Astrocyte of the cerebellum (primary cell): ENCODE measurements around the gene MLH3.

Source experiments
- DNase-seq: peaks from one replicate; pipeline ENCODE4 v3.0.0-alpha.2; 2011; ENCODE audit warnings: low read depth
- H3K4me3 ChIP-seq: 2 replicates; pipeline ENCODE4 v1.5.1; 2011; ENCODE audit warnings: mild to moderate bottlenecking, low read depth, low read length, moderate library complexity
- in situ Hi-C: cut with HindIII; loops from 2 replicates; pipeline ENCODE4 v1.10.0; 2017; ENCODE audit warnings: low sequenced_read_pairs
- TF ChIP-seq, protein P1 (sequence below): IDR thresholded peaks from 2 replicates; pipeline ENCODE4 v1.5.1; 2012; ENCODE audit warnings: low read length, low read depth, moderate library complexity, mild to moderate bottlenecking; ENCODE audit errors: missing control alignments

MLH3 gene

DNA sequence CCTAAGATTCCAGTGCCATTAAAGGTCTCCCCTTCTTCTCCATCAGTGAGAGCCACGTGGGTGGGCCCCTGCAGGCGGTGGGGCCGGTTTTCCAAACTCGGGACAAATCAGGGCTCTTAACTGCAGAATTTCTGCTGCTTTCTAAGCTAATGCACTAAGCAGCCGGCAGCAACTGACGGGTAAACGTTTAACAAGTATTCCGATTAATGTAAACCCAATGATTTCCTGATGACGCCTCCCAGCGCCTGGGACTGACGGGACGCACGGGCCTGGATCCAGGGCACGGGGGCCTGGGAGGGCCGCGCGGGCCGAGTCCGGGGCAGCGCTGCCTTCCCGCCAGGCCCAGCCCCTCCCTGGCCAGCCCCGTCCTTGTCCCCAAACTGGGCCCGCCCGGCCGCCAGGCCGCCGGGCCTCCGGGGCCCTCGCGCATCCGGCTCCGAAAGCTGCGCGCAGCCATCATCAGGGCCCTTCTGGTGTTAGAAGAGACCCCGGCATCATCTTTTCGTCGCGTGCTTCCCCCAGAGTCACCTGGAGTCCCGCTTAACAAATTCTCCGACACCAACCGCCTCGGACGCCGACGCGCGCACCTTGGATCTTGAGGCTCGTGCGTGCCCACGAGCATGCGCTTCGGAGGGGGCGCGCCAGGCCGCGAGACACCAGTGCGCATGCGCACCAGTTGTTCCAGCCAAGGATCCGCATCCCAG is at the start of gene MLH3:
Gene MLH3, minus strand, starts transcription at position 616 of the 704 bp plus-strand sequence. CDS start 1,812 bp downstream, outside the sequence.
- TF ChIP-seq, protein P1, sequence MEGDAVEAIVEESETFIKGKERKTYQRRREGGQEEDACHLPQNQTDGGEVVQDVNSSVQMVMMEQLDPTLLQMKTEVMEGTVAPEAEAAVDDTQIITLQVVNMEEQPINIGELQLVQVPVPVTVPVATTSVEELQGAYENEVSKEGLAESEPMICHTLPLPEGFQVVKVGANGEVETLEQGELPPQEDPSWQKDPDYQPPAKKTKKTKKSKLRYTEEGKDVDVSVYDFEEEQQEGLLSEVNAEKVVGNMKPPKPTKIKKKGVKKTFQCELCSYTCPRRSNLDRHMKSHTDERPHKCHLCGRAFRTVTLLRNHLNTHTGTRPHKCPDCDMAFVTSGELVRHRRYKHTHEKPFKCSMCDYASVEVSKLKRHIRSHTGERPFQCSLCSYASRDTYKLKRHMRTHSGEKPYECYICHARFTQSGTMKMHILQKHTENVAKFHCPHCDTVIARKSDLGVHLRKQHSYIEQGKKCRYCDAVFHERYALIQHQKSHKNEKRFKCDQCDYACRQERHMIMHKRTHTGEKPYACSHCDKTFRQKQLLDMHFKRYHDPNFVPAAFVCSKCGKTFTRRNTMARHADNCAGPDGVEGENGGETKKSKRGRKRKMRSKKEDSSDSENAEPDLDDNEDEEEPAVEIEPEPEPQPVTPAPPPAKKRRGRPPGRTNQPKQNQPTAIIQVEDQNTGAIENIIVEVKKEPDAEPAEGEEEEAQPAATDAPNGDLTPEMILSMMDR: no peak
- peak; percentile 44 for DNase-seq
- peak within 1 kb of the TSS; percentile 46 for H3K4me3 ChIP-seq
- in situ Hi-C loops: no loop called here

DNA sequence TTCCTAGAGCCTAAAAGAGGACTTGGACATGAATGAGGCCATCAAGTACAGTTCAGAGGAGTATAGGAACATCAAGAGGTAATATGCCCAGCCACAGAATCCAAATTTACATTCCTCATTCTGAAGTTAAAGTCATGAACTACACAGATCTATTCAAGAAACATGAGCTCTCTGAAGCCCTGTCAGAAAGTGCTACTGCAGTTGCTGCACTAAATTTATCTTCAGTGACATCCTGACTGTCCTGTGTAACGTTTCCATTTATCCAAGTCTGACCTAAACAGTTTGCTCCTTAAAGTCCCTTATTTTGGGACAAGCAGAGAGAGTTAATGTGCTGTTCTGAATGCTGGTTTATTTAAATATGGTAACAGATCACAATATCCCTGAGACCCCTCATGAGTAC is 47.4 kb upstream of the MLH3 start:
- no peak overlapping the region for H3K4me3 ChIP-seq
- no peak for DNase-seq
- TF ChIP-seq, protein P1: no peak
- in situ Hi-C loops: loop anchor here (25.0 kb wide), 1 partner anchor 186 kb away; the partner anchor contains the start of gene RPS6KL1

DNA sequence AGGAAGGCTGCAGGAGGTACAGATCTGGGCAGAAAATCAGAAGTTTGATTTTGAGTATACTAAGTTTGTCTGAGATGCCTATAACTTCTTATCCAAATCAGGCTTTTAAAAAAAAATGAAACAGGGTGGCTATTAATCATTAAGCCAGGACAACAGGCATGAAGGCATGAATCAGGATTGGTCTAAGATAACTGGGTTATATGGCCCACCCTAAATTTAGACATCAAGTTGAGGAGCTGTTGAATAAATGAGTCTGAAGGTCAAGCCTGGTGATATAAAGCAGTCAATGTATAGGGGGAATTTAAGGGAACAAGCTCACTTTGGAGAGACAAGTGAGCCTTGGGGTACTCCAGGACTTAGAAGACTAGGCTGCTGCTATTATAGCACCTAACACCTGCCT is 46.9 kb upstream of the MLH3 start:
- in situ Hi-C loops: loop anchor here (25.0 kb wide), 1 partner anchor 186 kb away; the partner anchor contains the start of gene RPS6KL1
- TF ChIP-seq, protein P1: no peak
- no peak overlapping the region for H3K4me3 ChIP-seq
- DNase-seq: no peak

DNA sequence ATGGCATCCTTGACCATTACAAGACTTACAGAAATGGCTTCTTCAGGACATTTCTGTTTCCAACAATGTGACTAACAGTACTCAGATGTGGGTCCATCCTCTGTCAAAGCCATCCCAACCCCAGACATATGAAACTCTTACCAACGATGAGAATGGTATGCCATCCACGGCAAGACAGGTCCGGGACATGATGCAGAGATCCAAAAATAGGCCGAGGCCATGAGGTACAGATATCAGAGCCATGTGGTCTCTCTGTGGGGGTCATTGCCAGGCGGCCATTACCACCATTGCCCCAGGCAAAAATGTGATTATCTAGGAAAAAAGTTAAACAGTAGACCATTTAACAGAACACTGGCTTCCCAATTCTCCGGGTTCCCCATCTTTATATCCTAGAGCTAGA is 45.7 kb upstream of the MLH3 start:
- in situ Hi-C loops: loop anchor here (25.0 kb wide), 1 partner anchor 185 kb away; the partner anchor contains the start of gene RPS6KL1
- no peak overlapping the region for H3K4me3 ChIP-seq
- TF ChIP-seq, protein P1: no peak
- DNase-seq: no peak

DNA sequence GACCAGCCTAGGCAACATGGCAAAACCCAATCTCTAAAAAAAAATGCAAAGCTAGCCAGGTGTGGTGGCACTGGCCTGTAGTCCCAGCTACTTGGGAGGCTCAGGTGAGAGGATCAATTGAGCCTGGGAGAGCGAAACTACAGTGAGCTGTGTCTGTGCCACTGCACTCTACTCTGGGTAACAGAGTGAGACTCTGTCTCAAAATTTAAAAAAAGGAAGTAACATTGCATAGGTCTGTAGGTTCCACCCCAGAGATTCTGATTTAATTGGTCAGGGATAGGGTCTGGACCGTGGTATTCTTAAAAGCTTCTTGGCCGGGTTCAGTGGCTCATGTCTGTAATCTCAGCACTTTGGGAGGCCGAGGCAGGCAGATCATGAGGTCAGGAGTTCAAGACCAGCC is 44.4 kb upstream of the MLH3 start:
- in situ Hi-C loops: loop anchor here (25.0 kb wide), 1 partner anchor 183 kb away; the partner anchor contains the start of gene RPS6KL1
- TF ChIP-seq, protein P1: no peak

DNA sequence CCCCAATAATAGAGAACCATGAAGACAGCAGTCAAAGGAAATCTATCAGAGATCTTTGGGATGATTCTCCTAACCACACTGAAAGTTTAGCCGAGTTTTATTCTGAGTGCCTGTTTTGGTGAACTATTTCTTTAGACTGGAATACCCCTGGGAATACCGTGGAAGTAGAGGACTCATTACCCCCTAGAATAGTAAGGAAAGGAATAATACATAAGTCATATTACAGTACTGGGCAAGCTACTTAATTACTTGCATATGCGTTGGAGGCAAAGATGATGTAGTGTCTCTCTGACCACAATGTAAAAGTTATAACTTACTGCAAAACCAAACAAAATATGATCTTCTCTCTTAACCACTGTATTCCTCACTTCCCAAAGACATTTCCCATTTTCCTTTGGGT is 43.6 kb upstream of the MLH3 start:
- no peak for DNase-seq
- no peak overlapping the region for H3K4me3 ChIP-seq
- TF ChIP-seq, protein P1: no peak
- in situ Hi-C loops: loop anchor here (25.0 kb wide), 1 partner anchor 183 kb away; the partner anchor contains the start of gene RPS6KL1

More for the DNA sequence above, 44.4 kb upstream of the MLH3 start:
- DNase-seq: no peak
- no peak overlapping the region for H3K4me3 ChIP-seq
